NB4 (cell line): Measurements from ENCODE around the gene CLEC4M.

ENCODE experiments used
- CTCF ChIP-seq: IDR thresholded peaks from one replicate; pipeline ENCODE4 v1.5.1; 2012; ENCODE audit warnings: low read depth, low read length
- MAX ChIP-seq: IDR thresholded peaks from 2 replicates; pipeline ENCODE4 v1.6.1; 2011; ENCODE audit warnings: low read depth, low read length

GRCh38 chr19:7716762-7717161 lies 46.3 kb upstream of the CLEC4M start:
- TF ChIP-seq CTCF, result no peak
- no peak for TF ChIP-seq MAX
